ENCODE results near the gene SKI. TPM values are rescaled to one million over a fixed set of nuclear protein-coding genes. Genes with fewer than 3 reads are reported as not detected.

The SKI gene
- total and polyA plus RNA-seq, 10 of the 15 experiments (the other 5 are each of a cell fraction or from before 2014, with no cell fraction given): 0.03 to 14.9 (median 0.96) TPM

GRCh38 chr1:2202843-2203601 lies 25.1 kb upstream of the SKI start:
- no peak for FAIRE-seq
- Histone ChIP-seq H3K4me1 (ENCODE audit: control insufficient read depth, insufficient read depth, low read length) (peaks cover 9% of the 10 kb centered on the region), H3K79me2 (ENCODE audit: control insufficient read depth, insufficient read depth, low read length) (no peaks in the 10 kb centered on the region), H3K9me3 (replicated peaks; ENCODE audit: control insufficient read depth, insufficient read depth, low read length) (no peaks in the 10 kb centered on the region), H3K9ac (ENCODE audit: control insufficient read depth, insufficient read depth, low read length) (no peak overlapping the region), H3K4me2 (ENCODE audit: control insufficient read depth, insufficient read depth) (no peak overlapping the region), H3K27ac (ENCODE audit: control insufficient read depth, insufficient read depth) (no peak overlapping the region), H3K27me3 (replicated peaks in 1 of 2; ENCODE audit: control insufficient read depth in 2 of 2, insufficient read depth in 2 of 2, low read length in 1 of 2) (no peaks in the 10 kb centered on the region), H3K36me3 (ENCODE audit: control insufficient read depth in 2 of 2, insufficient read depth in 2 of 2, low read length in 1 of 2) (no peaks in the 10 kb centered on the region), H2AFZ (ENCODE audit: control insufficient read depth, low read depth, low read length) (no peak overlapping the region), H3K4me3 (no peak overlapping the region), H4K20me1 (ENCODE audit: control insufficient read depth, insufficient read depth) (no peaks in the 10 kb centered on the region)
- RAD21 ChIA-PET (ENCODE audit: unreplicated experiment): interaction anchor here (2.8 kb wide), 1 partner anchor 8 kb away, joined by 14 read pairs; the partner anchor contains the start of gene FAAP20
- ATAC-seq: no peak
- intact Hi-C loops (cut with micrococcal nuclease; ENCODE audit: unreplicated experiment) (no loop called here), in situ Hi-C loops (cut with MboI) (loop anchor here (10.0 kb wide), 1 partner anchor 322 kb away; the partner anchor contains the start of gene PANK4)
- DNase-seq (ENCODE audit: low read depth, low spot score): no peak
- POLR2A ChIA-PET: interaction anchor here (0.8 to 2.0 kb wide), 2 partner anchors 8 to 9 kb away, joined by 4 to 9 read pairs; partner anchors contain the start of gene FAAP20
- SMC1A ChIA-PET (ENCODE audit: uncharacterized antibody, unreplicated experiment): interaction anchor here (0.9 kb wide), 1 partner anchor 179 kb away, joined by 3 read pairs; no protein-coding TSS in a partner anchor
- CTCF ChIA-PET: interaction anchor here (1.8 kb wide), 1 partner anchor 179 kb away, joined by 5 read pairs; no protein-coding TSS in a partner anchor
- WGBS (ENCODE audit: insufficient coverage, insufficient replicate concordance, low lambda C conversion rate, missing lambda C conversion rate): 68% methylated on average over 14 of the region's 15 CpGs
- BruUV-seq (replicated peaks): no TSS peak
- no peak for TF ChIP-seq BACH1 (IDR thresholded peaks at IDR 0.05; ENCODE audit: borderline replicate concordance)
- no peak for TF ChIP-seq CTCF (IDR thresholded peaks at IDR 0.05 in 2 of 3, conservative IDR thresholded peaks at IDR 0.05 in 1 of 3; ENCODE audit: control insufficient read depth in 2 of 3, extremely low read depth in 1 of 3, insufficient read depth in 1 of 3, low read depth in 3 of 3, low read length in 3 of 3)
- TF ChIP-seq NBN (IDR thresholded peaks at IDR 0.05): no peak
